Smooth muscle cell (in vitro differentiated cells): Measurements from ENCODE around the gene VIPR1. TPM values are rescaled to one million over a fixed set of nuclear protein-coding genes. Genes with fewer than 3 reads are reported as not detected.

ENCODE experiments used
- DNase-seq: peaks from one replicate; lab custom pipeline; 2025; ENCODE audit not compliant: unreplicated experiment; lab: John Stamatoyannopoulos, UW
- H2AFZ ChIP-seq: fragments of 200-600 bp; sonication (generic); 2 replicates; pipeline ENCODE4 v1.6.0; 2016; ENCODE audit warnings: antibody characterized with exemption, low read depth, mild to moderate bottlenecking
- H3F3A ChIP-seq: fragments of 200-600 bp; sonication (generic); 2 replicates; pipeline ENCODE4 v1.6.0; 2017; ENCODE audit warnings: antibody characterized with exemption, low read depth
- H3K27ac ChIP-seq: fragments of 200-600 bp; sonication (generic); 2 replicates; pipeline ENCODE4 v1.5.1; 2016; ENCODE audit warnings: low read depth, mild to moderate bottlenecking
- H3K27me3 ChIP-seq: fragments of 200-600 bp; sonication (generic); 2 replicates; pipeline ENCODE4 v1.6.1; 2016; ENCODE audit warnings: low read depth, mild to moderate bottlenecking
- H3K36me3 ChIP-seq: fragments of 200-600 bp; sonication (generic); 2 replicates; pipeline ENCODE4 v1.5.1; 2016; ENCODE audit warnings: low read depth
- H3K4me1 ChIP-seq: fragments of 200-600 bp; sonication (generic); 2 replicates; pipeline ENCODE4 v1.5.1; 2016; ENCODE audit warnings: low read depth
- H3K4me2 ChIP-seq: fragments of 200-600 bp; sonication (generic); 2 replicates; pipeline ENCODE4 v1.6.0; 2016; ENCODE audit warnings: mild to moderate bottlenecking
- H3K4me3 ChIP-seq: fragments of 200-600 bp; sonication (generic); 2 replicates; pipeline ENCODE4 v1.5.1; 2016; ENCODE audit warnings: mild to moderate bottlenecking
- H3K79me2 ChIP-seq: fragments of 200-600 bp; sonication (generic); 2 replicates; pipeline ENCODE4 v1.6.0; 2016; ENCODE audit warnings: low read depth, mild to moderate bottlenecking
- H3K9ac ChIP-seq: fragments of 200-600 bp; sonication (generic); 2 replicates; pipeline ENCODE4 v1.6.0; 2016; ENCODE audit warnings: low read depth
- H3K9me3 ChIP-seq: fragments of 200-600 bp; sonication (generic); replicated peaks from 2 replicates; pipeline ENCODE4 v1.5.1; 2016; ENCODE audit warnings: low read depth
- H4K20me1 ChIP-seq: fragments of 200-600 bp; sonication (generic); 2 replicates; pipeline ENCODE4 v1.6.0; 2016; ENCODE audit warnings: low read depth
- CTCF ChIP-seq: fragments of 200-600 bp; sonication (generic); IDR thresholded peaks from 2 replicates; pipeline ENCODE4 v1.5.1; 2017; ENCODE audit warnings: borderline replicate concordance, mild to moderate bottlenecking, antibody characterized with exemption; ENCODE audit not compliant: insufficient read depth, poor library complexity, severe bottlenecking
- WGBS: methylation state at CpG from one replicate; pipeline ENCODE4 v1.1.7; 2016; ENCODE audit warnings: low lambda C conversion rate; 5-methylcytosine and 5-hydroxymethylcytosine counted together
- polyA plus RNA-seq: library from polyadenylated mRNA; unstranded; fragments of >200 nt; fragmentation: Nextera tagmentation; extraction: Ambion mirVana; gene quantifications from 2 replicates; pipeline ENCODE4 v1.2.1, GENCODE V29; 2016
- total RNA-seq: library from RNA; depleted of rRNA; stranded (reverse); fragments of >200 nt; gene quantifications from 2 replicates; pipeline ENCODE4 v1.2.3, GENCODE V29; 2014

The VIPR1 gene
- total and polyA plus RNA-seq, 2 experiments from 2014 or later, result 0.86 to 1.3 TPM

- no peak for DNase-seq
- Histone ChIP-seq H3K9me3 (no peaks in the 10 kb centered on the region), H3K79me2 (no peaks in the 10 kb centered on the region), H3K4me1 (no peaks in the 10 kb centered on the region), H3K27ac (no peak overlapping the region), H3K36me3 (no peaks in the 10 kb centered on the region), H3K27me3 (no peaks in the 10 kb centered on the region), H3F3A (peaks cover 3% of the 10 kb centered on the region), H3K4me3 (no peak overlapping the region), H4K20me1 (peaks cover 34% of the 10 kb centered on the region), H2AFZ (no peak overlapping the region), H3K4me2 (no peak overlapping the region), H3K9ac (no peak overlapping the region)
- TF ChIP-seq CTCF, result no peak
- WGBS, result 94% methylated on average over 2 of the region's 2 CpGs
Measured at GRCh38 chr3:42549131-42549530, 46.7 kb downstream of the VIPR1 start.

- Histone ChIP-seq H3F3A (peaks cover 3% of the 10 kb centered on the region), H3K4me3 (no peak overlapping the region), H3K27me3 (no peaks in the 10 kb centered on the region), H3K9ac (no peak overlapping the region), H2AFZ (no peak overlapping the region), H3K4me1 (no peaks in the 10 kb centered on the region), H3K27ac (no peak overlapping the region), H3K4me2 (no peak overlapping the region), H3K9me3 (no peaks in the 10 kb centered on the region), H3K79me2 (no peaks in the 10 kb centered on the region), H3K36me3 (no peaks in the 10 kb centered on the region), H4K20me1 (peaks cover 34% of the 10 kb centered on the region)
- no peak for DNase-seq
- 64% methylated on average over 1 of the region's 1 CpG for WGBS
- TF ChIP-seq CTCF, result no peak
Measured at GRCh38 chr3:42550250-42550649, 47.8 kb downstream of the VIPR1 start.

GRCh38 chr3:42552830-42553229, 50.4 kb downstream of the VIPR1 start:
- peaks cover 13% of the 10 kb centered on the region for H3K36me3 ChIP-seq
- WGBS, result 94% methylated on average over 1 of the region's 1 CpG

More at GRCh38 chr3:42552830-42553229, 50.4 kb downstream of the VIPR1 start:
- no peak for TF ChIP-seq CTCF
- Histone ChIP-seq H3K79me2 (no peaks in the 10 kb centered on the region), H3K9me3 (no peaks in the 10 kb centered on the region), H4K20me1 (peaks cover 19% of the 10 kb centered on the region), H3F3A (no peaks in the 10 kb centered on the region), H3K27ac (no peak overlapping the region), H3K27me3 (no peaks in the 10 kb centered on the region), H3K4me2 (no peak overlapping the region), H3K9ac (no peak overlapping the region), H2AFZ (no peak overlapping the region), H3K4me1 (no peaks in the 10 kb centered on the region), H3K4me3 (no peak overlapping the region)
- DNase-seq, result no peak
